HEK293 (cell line): ENCODE data around the gene HPCAL1.

Experiments used
- CTCF ChIA-PET: fragments of 350-600 bp; formaldehyde crosslinking; extraction: SDS; loops from one replicate; lab custom pipeline; 2021; ENCODE audit warnings: antibody characterized with exemption; lab: Yijun Ruan, JAX
- POLR2A ChIA-PET: fragments of 300-600 bp; formaldehyde crosslinking; extraction: SDS; loops from one replicate; lab custom pipeline; 2020; ENCODE audit warnings: antibody characterized with exemption, inconsistent platforms; lab: Yijun Ruan, JAX
- H3K27ac ChIP-seq: fragments of 200-500 bp; sonication (Bioruptor generic); 2 replicates; pipeline ENCODE4 v1.5.1; 2014; ENCODE audit warnings: low read depth, low read length, control low read depth, inconsistent platforms; ENCODE audit errors: extremely low read depth
- H3K36me3 ChIP-seq, 2 experiments: fragments of 200-500 bp in 1 of 2; sonication (Bioruptor generic) in 1 of 2; 1 replicate in 1 of 2; 2 replicates in 1 of 2; pipeline ENCODE4 v1.5.1; 2014 to 2017; ENCODE audit warnings: inconsistent platforms in 2 of 2, low read length in 2 of 2; ENCODE audit not compliant: control insufficient read depth in 2 of 2, insufficient read depth in 1 of 2
- H3K4me1 ChIP-seq: fragments of 200-500 bp; sonication (Bioruptor generic); 2 replicates; pipeline ENCODE4 v1.5.1; 2014; ENCODE audit warnings: mild to moderate bottlenecking, low read length, inconsistent platforms; ENCODE audit not compliant: control insufficient read depth, insufficient read depth
- H3K4me3 ChIP-seq: 2 replicates; pipeline ENCODE4 v1.5.1; 2011; ENCODE audit warnings: low read depth, mild to moderate bottlenecking, control low read depth, low read length, moderate library complexity
- H3K9me3 ChIP-seq: fragments of 200-500 bp; sonication (Bioruptor generic); 2 replicates; pipeline ENCODE4 v1.5.1; 2014; ENCODE audit warnings: low read depth, low read length, inconsistent platforms; ENCODE audit not compliant: control insufficient read depth, insufficient read depth
- HIC1 ChIP-seq: fragments of 450-650 bp; formaldehyde crosslinking; IDR thresholded peaks from 2 replicates; pipeline ENCODE4 v1.5.1; 2016; ENCODE audit warnings: missing biosample characterization, missing genetic modification characterization
- YY1 ChIP-seq: fragments of 450-650 bp; formaldehyde crosslinking; IDR thresholded peaks from 2 replicates; pipeline ENCODE4 v1.5.1; 2018; ENCODE audit warnings: missing biosample characterization, missing genetic modification characterization
- ZBTB1 ChIP-seq: fragments of 450-650 bp; formaldehyde crosslinking; IDR thresholded peaks from 2 replicates; pipeline ENCODE4 v1.5.1; 2016; ENCODE audit warnings: missing biosample characterization, missing genetic modification characterization
- ZFP37 ChIP-seq: fragments of 450-650 bp; formaldehyde crosslinking; IDR thresholded peaks from 2 replicates; pipeline ENCODE4 v1.5.1; 2016; ENCODE audit warnings: missing biosample characterization, missing genetic modification characterization
- ZNF175 ChIP-seq: fragments of 450-650 bp; formaldehyde crosslinking; IDR thresholded peaks from 2 replicates; pipeline ENCODE4 v1.5.1; 2016; ENCODE audit warnings: missing biosample characterization, missing genetic modification characterization
- ZNF18 ChIP-seq: fragments of 450-650 bp; formaldehyde crosslinking; IDR thresholded peaks from 2 replicates; pipeline ENCODE4 v1.5.1; 2016; ENCODE audit warnings: missing biosample characterization, missing genetic modification characterization
- ZNF211 ChIP-seq: fragments of 450-650 bp; formaldehyde crosslinking; IDR thresholded peaks from 2 replicates; pipeline ENCODE4 v1.5.1; 2016; ENCODE audit warnings: low read depth, missing biosample characterization, missing genetic modification characterization
- ZNF292 ChIP-seq: fragments of 450-650 bp; formaldehyde crosslinking; IDR thresholded peaks from 2 replicates; pipeline ENCODE4 v1.5.1; 2016; ENCODE audit warnings: low read depth, missing biosample characterization, missing genetic modification characterization, borderline replicate concordance
- ZNF571 ChIP-seq: fragments of 450-650 bp; formaldehyde crosslinking; IDR thresholded peaks from 2 replicates; pipeline ENCODE4 v1.5.0; 2017; ENCODE audit warnings: missing biosample characterization, missing genetic modification characterization
- ZNF776 ChIP-seq: fragments of 450-650 bp; formaldehyde crosslinking; IDR thresholded peaks from 2 replicates; pipeline ENCODE4 v1.5.0; 2017; ENCODE audit warnings: missing biosample characterization, missing genetic modification characterization, borderline replicate concordance
- ZNF830 ChIP-seq: fragments of 450-650 bp; IDR thresholded peaks from 2 replicates; pipeline ENCODE4 v1.5.0; 2018; ENCODE audit warnings: missing biosample characterization, missing genetic modification characterization, low read depth, mild to moderate bottlenecking, moderate library complexity
- TF ChIP-seq, protein P1 (sequence below): fragments of 450-650 bp; formaldehyde crosslinking; IDR thresholded peaks from 2 replicates; pipeline ENCODE4 v1.5.1; 2017; ENCODE audit warnings: missing biosample characterization, missing genetic modification characterization
- TF ChIP-seq, protein P2 (sequence below): fragments of 450-650 bp; formaldehyde crosslinking; IDR thresholded peaks from 2 replicates; pipeline ENCODE4 v1.5.1; 2017; ENCODE audit warnings: missing biosample characterization, missing genetic modification characterization
- TF ChIP-seq, protein P3 (sequence below): fragments of 450-650 bp; formaldehyde crosslinking; IDR thresholded peaks from 2 replicates; pipeline ENCODE4 v1.5.1; 2016; ENCODE audit warnings: missing biosample characterization, missing genetic modification characterization

Gene HPCAL1

DNA sequence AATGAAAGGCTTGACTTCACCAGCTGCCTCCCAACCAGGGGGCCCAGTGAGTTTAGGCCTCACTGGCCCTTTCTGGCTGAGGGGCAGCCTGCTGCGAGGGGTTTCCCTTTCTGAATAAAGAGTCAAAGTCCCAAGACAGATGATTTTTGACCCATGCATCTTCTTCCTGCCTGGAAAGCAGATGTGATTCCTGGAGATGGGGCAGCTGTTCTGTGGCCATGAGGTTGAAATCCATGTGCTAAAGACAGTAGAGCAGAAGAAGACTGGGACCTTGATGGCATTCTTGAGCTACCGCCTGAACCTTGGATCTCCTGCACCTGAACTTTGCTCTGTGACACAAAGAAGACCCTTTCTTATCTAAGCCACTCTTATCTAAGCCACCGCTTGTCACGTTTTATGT, 19.8 kb downstream of the HPCAL1 start:
- ChIA-PET CTCF (no interaction called here), POLR2A (no interaction called here)
- H3K4me3 ChIP-seq = no peak overlapping the region
- peaks cover 7% of the 10 kb centered on the region for H3K4me1 ChIP-seq
- H3K9me3 ChIP-seq = no peaks in the 10 kb centered on the region
- no peak overlapping the region for H3K27ac ChIP-seq
- no peaks in the 10 kb centered on the region for H3K36me3 ChIP-seq
- TF ChIP-seq ZNF571 (tag by site-specific recombination) (no peak), ZNF18 (tag by site-specific recombination) (no peak), ZNF776 (tag by site-specific recombination) (no peak), ZBTB1 (tag by site-specific recombination) (no peak), YY1 (tag by site-specific recombination) (no peak), ZNF830 (tag by site-specific recombination) (no peak), ZNF175 (no peak), ZNF211 (tag by site-specific recombination) (no peak)
- TF ChIP-seq, protein P1, sequence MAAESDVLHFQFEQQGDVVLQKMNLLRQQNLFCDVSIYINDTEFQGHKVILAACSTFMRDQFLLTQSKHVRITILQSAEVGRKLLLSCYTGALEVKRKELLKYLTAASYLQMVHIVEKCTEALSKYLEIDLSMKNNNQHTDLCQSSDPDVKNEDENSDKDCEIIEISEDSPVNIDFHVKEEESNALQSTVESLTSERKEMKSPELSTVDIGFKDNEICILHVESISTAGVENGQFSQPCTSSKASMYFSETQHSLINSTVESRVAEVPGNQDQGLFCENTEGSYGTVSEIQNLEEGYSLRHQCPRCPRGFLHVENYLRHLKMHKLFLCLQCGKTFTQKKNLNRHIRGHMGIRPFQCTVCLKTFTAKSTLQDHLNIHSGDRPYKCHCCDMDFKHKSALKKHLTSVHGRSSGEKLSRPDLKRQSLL (tag by site-specific recombination) = no peak
- TF ChIP-seq, protein P2, sequence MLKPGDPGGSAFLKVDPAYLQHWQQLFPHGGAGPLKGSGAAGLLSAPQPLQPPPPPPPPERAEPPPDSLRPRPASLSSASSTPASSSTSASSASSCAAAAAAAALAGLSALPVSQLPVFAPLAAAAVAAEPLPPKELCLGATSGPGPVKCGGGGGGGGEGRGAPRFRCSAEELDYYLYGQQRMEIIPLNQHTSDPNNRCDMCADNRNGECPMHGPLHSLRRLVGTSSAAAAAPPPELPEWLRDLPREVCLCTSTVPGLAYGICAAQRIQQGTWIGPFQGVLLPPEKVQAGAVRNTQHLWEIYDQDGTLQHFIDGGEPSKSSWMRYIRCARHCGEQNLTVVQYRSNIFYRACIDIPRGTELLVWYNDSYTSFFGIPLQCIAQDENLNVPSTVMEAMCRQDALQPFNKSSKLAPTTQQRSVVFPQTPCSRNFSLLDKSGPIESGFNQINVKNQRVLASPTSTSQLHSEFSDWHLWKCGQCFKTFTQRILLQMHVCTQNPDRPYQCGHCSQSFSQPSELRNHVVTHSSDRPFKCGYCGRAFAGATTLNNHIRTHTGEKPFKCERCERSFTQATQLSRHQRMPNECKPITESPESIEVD (tag by site-specific recombination) = no peak

GRCh38 chr2:10322973-10323372, 20.3 kb downstream of the HPCAL1 start:
- no peaks in the 10 kb centered on the region for H3K9me3 ChIP-seq
- H3K4me3 ChIP-seq = no peak overlapping the region
- POLR2A ChIA-PET = no interaction called here
- CTCF ChIA-PET = no interaction called here
- H3K27ac ChIP-seq = no peak overlapping the region
- no peak for TF ChIP-seq ZNF292 (tag by site-specific recombination)
- TF ChIP-seq, protein P3, sequence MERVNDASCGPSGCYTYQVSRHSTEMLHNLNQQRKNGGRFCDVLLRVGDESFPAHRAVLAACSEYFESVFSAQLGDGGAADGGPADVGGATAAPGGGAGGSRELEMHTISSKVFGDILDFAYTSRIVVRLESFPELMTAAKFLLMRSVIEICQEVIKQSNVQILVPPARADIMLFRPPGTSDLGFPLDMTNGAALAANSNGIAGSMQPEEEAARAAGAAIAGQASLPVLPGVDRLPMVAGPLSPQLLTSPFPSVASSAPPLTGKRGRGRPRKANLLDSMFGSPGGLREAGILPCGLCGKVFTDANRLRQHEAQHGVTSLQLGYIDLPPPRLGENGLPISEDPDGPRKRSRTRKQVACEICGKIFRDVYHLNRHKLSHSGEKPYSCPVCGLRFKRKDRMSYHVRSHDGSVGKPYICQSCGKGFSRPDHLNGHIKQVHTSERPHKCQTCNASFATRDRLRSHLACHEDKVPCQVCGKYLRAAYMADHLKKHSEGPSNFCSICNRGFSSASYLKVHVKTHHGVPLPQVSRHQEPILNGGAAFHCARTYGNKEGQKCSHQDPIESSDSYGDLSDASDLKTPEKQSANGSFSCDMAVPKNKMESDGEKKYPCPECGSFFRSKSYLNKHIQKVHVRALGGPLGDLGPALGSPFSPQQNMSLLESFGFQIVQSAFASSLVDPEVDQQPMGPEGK (tag by site-specific recombination) = no peak
- no peak for TF ChIP-seq HIC1 (tag by site-specific recombination)
- no peak for TF ChIP-seq ZFP37 (tag by site-specific recombination)
- peaks cover 7% of the 10 kb centered on the region for H3K4me1 ChIP-seq
- H3K36me3 ChIP-seq = no peaks in the 10 kb centered on the region
